Activated CD8-positive, alpha-beta memory T cell treated with anti-CD3 and anti-CD28 coated beads for 1 hour (primary cell): ENCODE data around the gene ASIC4.

ENCODE experiments used
- DNase-seq, 2 donors: peaks; one replicate each; pipeline ENCODE4 v3.0.0-alpha.2; 2020; ENCODE audit warnings: low read depth in 1 of 2; ENCODE audit errors: extremely low read depth in 1 of 2

The ASIC4 gene

DNA sequence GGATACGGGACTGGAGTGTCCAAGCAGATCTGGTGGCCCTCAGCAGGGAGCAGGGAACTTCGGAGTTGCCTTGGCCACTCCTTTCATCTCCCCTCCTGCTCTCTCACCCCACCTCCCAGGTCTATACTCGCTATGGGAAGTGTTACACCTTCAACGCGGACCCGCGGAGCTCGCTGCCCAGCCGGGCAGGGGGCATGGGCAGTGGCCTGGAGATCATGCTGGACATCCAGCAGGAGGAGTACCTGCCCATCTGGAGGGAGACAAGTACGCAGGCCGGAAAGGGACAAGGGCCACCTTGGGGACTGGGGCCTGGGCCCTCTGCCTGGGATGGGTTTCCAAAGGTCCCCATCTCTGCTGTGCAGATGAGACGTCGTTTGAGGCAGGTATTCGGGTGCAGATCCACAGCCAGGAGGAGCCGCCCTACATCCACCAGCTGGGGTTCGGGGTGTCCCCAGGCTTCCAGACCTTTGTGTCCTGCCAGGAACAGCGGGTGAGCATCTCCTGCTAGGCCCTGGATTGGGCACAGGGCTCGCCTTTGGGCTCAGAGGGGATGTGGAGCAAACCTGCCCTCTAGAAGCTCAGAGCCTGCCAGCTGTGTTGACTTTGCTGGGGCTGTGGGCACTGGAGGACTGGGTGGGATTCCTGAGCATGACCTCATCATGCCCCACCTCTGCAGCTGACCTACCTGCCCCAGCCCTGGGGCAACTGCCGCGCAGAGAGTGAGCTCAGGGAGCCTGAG lies 17.5 kb downstream of the ASIC4 start:
- no peak for DNase-seq

DNA sequence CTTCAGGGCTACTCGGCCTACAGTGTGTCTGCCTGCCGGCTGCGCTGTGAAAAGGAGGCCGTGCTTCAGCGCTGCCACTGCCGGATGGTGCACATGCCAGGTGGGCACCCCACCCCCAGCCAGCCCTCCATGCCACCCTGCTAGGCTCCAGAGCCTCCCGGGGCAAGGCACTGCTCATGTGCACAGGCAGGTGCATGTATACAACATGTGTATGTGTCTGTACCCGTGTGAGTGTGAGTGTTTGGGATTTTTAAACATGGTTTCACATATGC lies 18.0 kb downstream of the ASIC4 start:
- no peak for DNase-seq

- no peak for DNase-seq
Measured at GRCh38 chr2:219533930-219534661, 19.8 kb downstream of the ASIC4 start.

DNA sequence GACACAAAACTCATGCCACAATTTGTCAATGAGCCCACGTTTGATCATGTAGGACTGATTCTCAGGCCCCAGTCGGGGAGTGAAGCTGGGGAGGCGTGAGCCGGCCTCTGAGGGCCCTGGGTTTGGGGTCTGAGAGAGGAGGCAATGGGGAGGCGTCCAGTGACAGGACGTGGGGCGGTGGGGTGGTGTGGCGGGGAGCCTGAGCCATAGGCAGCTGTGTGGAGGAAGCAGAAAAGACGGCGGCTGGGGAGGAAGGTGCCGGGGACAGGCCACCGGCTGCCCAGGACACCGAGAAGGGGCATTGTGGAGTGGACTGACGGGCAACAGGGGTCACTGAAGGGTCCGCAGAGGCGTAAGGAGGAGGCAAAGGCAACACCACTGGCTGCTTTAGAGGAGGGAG lies 22.1 kb downstream of the ASIC4 start:
- no peak for DNase-seq

DNA sequence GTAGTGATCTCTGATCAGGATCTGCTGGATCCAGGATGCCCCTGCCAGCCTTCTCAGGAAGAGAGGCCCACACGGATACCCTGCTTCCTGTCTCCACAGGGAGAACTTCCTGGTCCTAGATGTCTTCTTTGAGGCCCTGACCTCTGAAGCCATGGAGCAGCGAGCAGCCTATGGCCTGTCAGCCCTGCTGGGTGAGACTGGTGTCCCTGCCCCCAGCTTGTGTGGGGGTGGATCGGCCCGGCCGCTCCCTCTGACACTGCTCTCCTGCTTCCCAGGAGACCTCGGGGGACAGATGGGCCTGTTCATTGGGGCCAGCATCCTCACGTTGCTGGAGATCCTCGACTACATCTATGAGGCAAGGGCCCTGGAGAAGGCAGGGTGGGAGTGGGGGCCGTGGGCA lies 22.7 kb downstream of the ASIC4 start:
- DNase-seq = no peak

DNA sequence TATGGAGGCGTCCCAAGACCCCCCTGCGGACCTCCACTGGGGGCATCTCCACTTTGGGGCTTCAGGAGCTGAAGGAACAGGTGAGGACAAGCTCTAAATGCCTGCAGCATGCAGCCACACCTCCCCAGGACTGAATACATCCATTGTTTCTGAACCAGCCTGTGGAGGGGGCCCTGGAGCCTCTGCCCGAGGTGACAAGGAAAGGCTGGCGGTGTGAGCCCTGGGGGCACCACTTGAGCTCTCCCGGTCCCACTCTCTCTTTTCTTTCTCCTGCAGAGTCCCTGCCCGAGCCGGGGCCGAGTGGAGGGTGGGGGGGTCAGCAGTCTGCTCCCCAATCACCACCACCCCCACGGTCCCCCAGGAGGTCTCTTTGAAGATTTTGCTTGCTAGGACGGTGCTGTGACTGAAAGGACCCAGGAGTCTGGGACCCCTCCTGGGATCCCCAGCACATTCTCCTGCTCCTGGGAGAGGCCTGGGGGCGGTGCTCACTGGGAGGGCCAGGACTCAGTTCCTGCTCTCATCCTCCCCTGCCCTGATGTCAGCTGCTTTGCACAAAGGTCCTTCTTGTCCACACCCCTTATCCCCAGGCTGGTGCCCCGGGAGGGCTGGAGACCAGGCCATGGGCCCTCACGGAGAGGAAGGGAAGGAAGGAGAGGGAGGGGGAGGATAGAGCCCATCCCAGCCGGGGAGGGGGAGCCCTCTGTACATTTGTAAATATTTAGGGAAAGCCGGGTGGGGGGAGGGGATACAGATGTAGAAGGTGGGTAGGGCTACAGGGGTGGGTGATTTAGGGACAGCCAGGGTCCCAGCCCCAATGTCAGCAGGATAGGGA lies 23.6 kb downstream of the ASIC4 start:
- DNase-seq = no peak

- DNase-seq = no peak
Measured at GRCh38 chr2:219538504-219538951, 24.2 kb downstream of the ASIC4 start.

DNA sequence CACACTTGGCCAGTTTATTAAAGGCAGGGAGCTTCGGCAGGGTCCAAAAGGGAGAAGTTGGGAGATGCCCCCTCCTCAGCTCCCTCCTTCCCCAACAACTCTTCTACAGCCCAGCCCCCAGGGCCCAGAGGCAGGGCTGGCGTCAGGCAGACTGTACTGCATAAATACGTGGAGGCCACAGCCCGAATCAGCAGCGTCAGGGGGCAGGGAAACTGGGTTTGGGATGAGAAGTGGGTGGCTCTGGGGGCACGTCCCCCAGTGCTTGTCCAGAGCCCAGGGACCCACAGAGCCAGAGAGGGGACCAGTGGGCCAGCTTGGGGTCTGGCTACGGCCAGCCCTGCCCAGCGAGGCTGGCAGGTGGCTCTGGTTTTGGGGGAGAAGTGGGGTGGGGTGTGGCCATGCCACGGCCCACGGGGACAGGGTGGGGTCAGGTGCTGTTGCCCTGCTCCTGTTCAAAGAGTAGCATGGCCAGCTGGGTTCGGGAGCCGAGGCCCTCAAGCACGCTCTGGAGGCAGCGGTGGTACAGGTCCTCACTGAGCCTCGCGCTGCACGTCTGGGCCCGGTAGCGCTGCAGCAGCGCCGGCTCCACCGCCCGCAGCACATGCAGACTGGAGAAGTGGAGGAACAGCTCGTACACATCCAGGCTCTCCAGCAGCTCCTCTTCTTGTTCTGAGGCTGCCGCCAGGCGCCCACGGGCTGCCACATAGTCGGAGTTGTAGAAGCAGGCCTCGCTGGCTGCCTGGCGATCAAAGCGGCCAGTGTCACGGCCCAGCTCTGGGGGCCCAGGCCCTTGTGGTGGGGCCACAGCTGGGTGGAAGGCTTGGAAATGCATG lies 24.9 kb downstream of the ASIC4 start:
- no peak for DNase-seq

DNA sequence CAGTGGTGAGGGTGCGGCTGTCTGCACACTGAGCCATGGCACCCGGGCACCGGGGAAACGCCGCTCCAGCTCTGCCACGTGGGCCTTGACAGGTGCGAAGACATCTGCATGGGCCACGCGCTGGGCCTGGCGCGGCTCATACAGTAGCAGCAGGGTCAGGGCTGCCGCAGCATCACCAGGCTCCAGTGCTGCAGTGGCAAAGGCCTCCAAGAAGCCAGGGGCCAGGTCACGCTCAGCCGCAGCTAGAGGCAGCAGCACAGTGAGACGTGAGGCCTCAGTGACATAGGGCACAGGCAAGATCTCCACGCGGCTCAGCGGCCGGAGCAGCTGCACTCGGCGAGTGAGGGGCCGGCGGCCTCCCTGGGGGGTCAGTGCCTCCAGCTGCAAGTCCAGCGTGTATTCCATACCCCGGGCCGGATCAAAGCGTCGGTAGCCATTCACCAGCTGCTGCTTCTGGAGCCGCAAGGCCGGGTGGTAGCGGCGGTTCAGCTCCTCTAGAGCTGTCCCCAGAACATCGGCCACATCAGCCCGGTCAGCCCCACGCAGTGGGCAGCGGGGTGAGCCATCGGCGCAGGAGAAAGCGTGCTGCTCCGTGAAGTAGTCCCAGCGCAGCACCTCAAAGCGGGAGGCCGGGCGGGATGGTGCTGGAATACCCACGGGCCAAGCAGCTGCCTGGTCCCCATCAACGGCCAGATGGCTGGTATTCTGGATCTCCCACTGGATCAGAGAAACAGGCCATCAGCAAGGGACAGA lies 25.8 kb downstream of the ASIC4 start:
- DNase-seq = no peak

- DNase-seq = no peak
Measured at GRCh38 chr2:219540784-219541504, 26.7 kb downstream of the ASIC4 start.

DNA sequence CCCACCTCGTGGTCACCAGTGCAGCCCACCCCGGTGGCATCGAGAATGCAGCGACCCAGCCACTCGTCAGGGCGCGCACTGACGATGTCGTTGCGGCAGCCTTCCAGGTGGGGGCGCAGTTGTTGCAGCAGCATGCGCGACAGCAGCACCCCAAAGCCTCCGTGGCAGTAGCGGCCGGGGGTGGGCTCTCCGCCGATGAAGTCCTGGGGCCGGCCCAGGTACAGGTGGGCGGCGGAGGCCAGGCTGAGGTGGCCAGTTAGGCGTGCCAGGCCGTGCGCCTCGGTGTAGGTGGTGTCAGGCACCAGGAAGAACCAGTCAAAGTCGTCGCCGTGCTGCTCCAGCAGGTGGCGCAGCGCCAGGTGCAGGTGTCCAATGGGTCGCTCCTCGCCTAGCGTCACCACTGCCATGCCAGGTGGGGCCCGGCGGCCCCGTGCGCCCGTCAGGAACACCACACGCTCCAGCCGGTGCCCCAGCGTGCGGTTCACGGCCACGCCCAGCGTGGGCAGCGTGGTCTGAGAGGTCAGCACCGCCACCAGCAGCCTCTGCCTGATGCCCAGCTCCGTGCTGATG lies 27.4 kb downstream of the ASIC4 start:
- peak; percentile 60 to 73 for DNase-seq

GRCh38 chr2:219542931-219543595 lies 28.8 kb downstream of the ASIC4 start:
- DNase-seq = no peak

GRCh38 chr2:219543596-219544358 lies 29.5 kb downstream of the ASIC4 start, which contains the start of the genes CHPF and TMEM198:
CHPF (minus strand) TSS chr2:219543809; CDS start chr2:219543538, 271 bp downstream.
TMEM198 (plus strand) TSS chr2:219544028; CDS start chr2:219544728, 700 bp downstream.
- DNase-seq = peak; percentile 81 to 84

GRCh38 chr2:219544567-219544966 lies 30.3 kb downstream of the ASIC4 start:
- no peak for DNase-seq

GRCh38 chr2:219545295-219545942 lies 31.1 kb downstream of the ASIC4 start:
- no peak for DNase-seq

DNA sequence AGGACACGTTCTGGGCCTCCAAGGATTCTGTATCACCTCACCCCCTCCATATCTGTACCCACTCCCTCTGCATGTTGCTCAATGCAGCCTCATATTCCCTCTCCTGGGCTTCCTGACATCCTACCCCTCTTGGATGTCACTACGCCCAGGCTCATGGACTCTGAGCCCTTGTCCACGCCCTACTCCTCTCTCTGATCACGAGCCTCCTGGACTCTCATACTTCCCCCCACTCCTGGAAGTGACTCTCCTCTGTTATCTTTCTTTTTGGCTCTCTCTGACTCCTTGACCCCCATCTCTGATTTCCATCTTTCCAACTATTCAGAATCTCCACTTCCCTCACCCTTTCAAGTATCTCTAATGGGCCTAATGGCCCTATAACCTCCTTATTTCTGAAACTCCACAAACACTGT lies 31.7 kb downstream of the ASIC4 start:
- no peak for DNase-seq

- DNase-seq = no peak
Measured at GRCh38 chr2:219547621-219548020, 33.3 kb downstream of the ASIC4 start.
